SHP77 treated with DMSO at 0.1 percent for 48 hours (cell line): Measurements from ENCODE around the gene NFASC.

Source experiments
- DNase-seq: peaks from one replicate; lab custom pipeline; 2025; lab: John Stamatoyannopoulos, UW

Gene NFASC

GRCh38 chr1:205041998-205042910, 171.6 kb downstream of the NFASC start:
- no peak for DNase-seq

- DNase-seq = no peak
Measured at GRCh38 chr1:205042911-205043806, 172.5 kb downstream of the NFASC start, which contains the start of gene CNTN2. TSS of gene CNTN2 (plus strand) at chr1:205043212. CDS start at chr1:205053186, 9,974 bp downstream.

GRCh38 chr1:205043866-205044265, 173.2 kb downstream of the NFASC start:
- no peak for DNase-seq

GRCh38 chr1:205044741-205045140, 174.1 kb downstream of the NFASC start:
- DNase-seq = no peak

GRCh38 chr1:205045146-205045545, 174.5 kb downstream of the NFASC start:
- no peak for DNase-seq

GRCh38 chr1:205046870-205047269, 176.2 kb downstream of the NFASC start:
- DNase-seq = no peak

- DNase-seq = no peak
Measured at GRCh38 chr1:205047764-205048231, 177.1 kb downstream of the NFASC start.

GRCh38 chr1:205048382-205048781, 177.7 kb downstream of the NFASC start:
- DNase-seq = no peak

- DNase-seq = no peak
Measured at GRCh38 chr1:205049479-205049878, 178.8 kb downstream of the NFASC start.

GRCh38 chr1:205052690-205053089, 182.0 kb downstream of the NFASC start:
- no peak for DNase-seq

GRCh38 chr1:205053296-205053695, 182.6 kb downstream of the NFASC start:
- no peak for DNase-seq

GRCh38 chr1:205054013-205054412, 183.4 kb downstream of the NFASC start:
- no peak for DNase-seq

GRCh38 chr1:205056188-205056611, 185.5 kb downstream of the NFASC start:
- DNase-seq = no peak

- DNase-seq = no peak
Measured at GRCh38 chr1:205056956-205057568, 186.4 kb downstream of the NFASC start.

GRCh38 chr1:205057808-205058575, 187.3 kb downstream of the NFASC start:
- no peak for DNase-seq

- DNase-seq = no peak
Measured at GRCh38 chr1:205058853-205059252, 188.2 kb downstream of the NFASC start.

- DNase-seq = no peak
Measured at GRCh38 chr1:205059660-205060059, 189.0 kb downstream of the NFASC start.

GRCh38 chr1:205060746-205061145, 190.1 kb downstream of the NFASC start:
- no peak for DNase-seq

- DNase-seq = no peak
Measured at GRCh38 chr1:205061227-205061626, 190.6 kb downstream of the NFASC start.

- DNase-seq = peak; percentile 17
Measured at GRCh38 chr1:205061665-205062069, 191.0 kb downstream of the NFASC start.

- no peak for DNase-seq
Measured at GRCh38 chr1:205062319-205062718, 191.7 kb downstream of the NFASC start.
